ENCODE results near the gene KRTAP5-2. TPM values are rescaled to one million over a fixed set of nuclear protein-coding genes. Genes with fewer than 3 reads are reported as not detected.

The KRTAP5-2 gene
- total RNA-seq, 2 donors from 2014 or later, result not detected

- Mint-ChIP-seq H3K4me3 (peak overlapping the region; percentile 39), H3K36me3 (ENCODE audit: low read depth) (peaks cover 2% of the 10 kb centered on the region), H3K27ac (no peak overlapping the region), H3K27me3 (no peaks in the 10 kb centered on the region), H3K4me1 (peaks cover 2% of the 10 kb centered on the region)
- DNase-seq (no peak), ATAC-seq (peak; percentile 13)
- no peaks in the 10 kb centered on the region for H3K9me3 ChIP-seq (ENCODE audit: control insufficient read depth, low read length, poor library complexity, severe bottlenecking)
Measured at GRCh38 chr11:1559111-1559951, 38.8 kb downstream of the KRTAP5-2 start.

- ATAC-seq, result no peak
- peaks cover 2% of the 10 kb centered on the region for H3K36me3 Mint-ChIP-seq (ENCODE audit: low read depth)
- H3K9me3 ChIP-seq (ENCODE audit: control insufficient read depth, low read length, poor library complexity, severe bottlenecking), result no peaks in the 10 kb centered on the region
- no peak overlapping the region for H3K4me3 Mint-ChIP-seq
- DNase-seq, result no peak
- no peak overlapping the region for H3K27ac Mint-ChIP-seq
- peaks cover 2% of the 10 kb centered on the region for H3K4me1 Mint-ChIP-seq
- H3K27me3 Mint-ChIP-seq, result peaks cover 2% of the 10 kb centered on the region
Measured at GRCh38 chr11:1558775-1559110, 39.4 kb downstream of the KRTAP5-2 start.

GRCh38 chr11:1557904-1558774 lies 40.0 kb downstream of the KRTAP5-2 start:
- Mint-ChIP-seq H3K27me3 (peaks cover 5% of the 10 kb centered on the region), H3K27ac (no peak overlapping the region), H3K36me3 (ENCODE audit: low read depth) (peaks cover 2% of the 10 kb centered on the region), H3K4me3 (peak overlapping the region; percentile 61), H3K4me1 (peaks cover 2% of the 10 kb centered on the region)
- H3K9me3 ChIP-seq (ENCODE audit: control insufficient read depth, low read length, poor library complexity, severe bottlenecking), result no peaks in the 10 kb centered on the region
- no peak for DNase-seq
- ATAC-seq, result no peak

- ATAC-seq, result no peak
- Mint-ChIP-seq H3K4me3 (peak overlapping the region; percentile 61), H3K4me1 (peaks cover 2% of the 10 kb centered on the region), H3K27me3 (peaks cover 5% of the 10 kb centered on the region), H3K36me3 (ENCODE audit: low read depth) (peaks cover 2% of the 10 kb centered on the region), H3K27ac (no peak overlapping the region)
- no peaks in the 10 kb centered on the region for H3K9me3 ChIP-seq (ENCODE audit: control insufficient read depth, low read length, poor library complexity, severe bottlenecking)
- DNase-seq, result no peak
Measured at GRCh38 chr11:1557051-1557884, 40.8 kb downstream of the KRTAP5-2 start.

GRCh38 chr11:1556278-1556902 lies 41.7 kb downstream of the KRTAP5-2 start:
- Mint-ChIP-seq H3K27me3 (peaks cover 5% of the 10 kb centered on the region), H3K4me3 (no peak overlapping the region), H3K36me3 (ENCODE audit: low read depth) (no peaks in the 10 kb centered on the region), H3K4me1 (peaks cover 2% of the 10 kb centered on the region), H3K27ac (no peak overlapping the region)
- H3K9me3 ChIP-seq (ENCODE audit: control insufficient read depth, low read length, poor library complexity, severe bottlenecking), result no peaks in the 10 kb centered on the region
- no peak for ATAC-seq
- no peak for DNase-seq

- Mint-ChIP-seq H3K4me1 (peaks cover 2% of the 10 kb centered on the region), H3K27ac (no peak overlapping the region), H3K27me3 (peaks cover 5% of the 10 kb centered on the region), H3K4me3 (peak overlapping the region; percentile 57), H3K36me3 (ENCODE audit: low read depth) (no peaks in the 10 kb centered on the region)
- DNase-seq (no peak), ATAC-seq (peak; percentile 1)
- no peaks in the 10 kb centered on the region for H3K9me3 ChIP-seq (ENCODE audit: control insufficient read depth, low read length, poor library complexity, severe bottlenecking)
Measured at GRCh38 chr11:1555713-1556153, 42.4 kb downstream of the KRTAP5-2 start.

- ATAC-seq, result peak; percentile 23
- Mint-ChIP-seq H3K4me3 (no peak overlapping the region), H3K27me3 (peaks cover 5% of the 10 kb centered on the region), H3K36me3 (ENCODE audit: low read depth) (no peaks in the 10 kb centered on the region), H3K4me1 (peaks cover 2% of the 10 kb centered on the region), H3K27ac (peak overlapping the region; percentile 92)
- H3K9me3 ChIP-seq (ENCODE audit: control insufficient read depth, low read length, poor library complexity, severe bottlenecking), result no peaks in the 10 kb centered on the region
- DNase-seq, result peak in 1 of 3 donors; percentile 7
Measured at GRCh38 chr11:1554981-1555712, 42.9 kb downstream of the KRTAP5-2 start.

GRCh38 chr11:1553808-1554594 lies 44.1 kb downstream of the KRTAP5-2 start:
- H3K4me3 Mint-ChIP-seq, result peak overlapping the region; percentile 39
- peaks cover 4% of the 10 kb centered on the region for H3K4me1 Mint-ChIP-seq
- H3K9me3 ChIP-seq (ENCODE audit: control insufficient read depth, low read length, poor library complexity, severe bottlenecking), result no peaks in the 10 kb centered on the region
- peaks cover 17% of the 10 kb centered on the region for H3K27me3 Mint-ChIP-seq
- H3K36me3 Mint-ChIP-seq (ENCODE audit: low read depth), result no peaks in the 10 kb centered on the region
- DNase-seq (no peak), ATAC-seq (peak; percentile 7)
- peak overlapping the region; percentile 92 for H3K27ac Mint-ChIP-seq

- no peak for ATAC-seq
- no peak for DNase-seq
- H3K36me3 Mint-ChIP-seq (ENCODE audit: low read depth), result no peaks in the 10 kb centered on the region
- H3K27me3 Mint-ChIP-seq, result peaks cover 27% of the 10 kb centered on the region
- H3K4me1 Mint-ChIP-seq, result peaks cover 2% of the 10 kb centered on the region
- no peak overlapping the region for H3K27ac Mint-ChIP-seq
- H3K9me3 ChIP-seq (ENCODE audit: control insufficient read depth, low read length, poor library complexity, severe bottlenecking), result no peaks in the 10 kb centered on the region
- no peak overlapping the region for H3K4me3 Mint-ChIP-seq
Measured at GRCh38 chr11:1549338-1550330, 48.5 kb downstream of the KRTAP5-2 start.

GRCh38 chr11:1548221-1549070 lies 49.6 kb downstream of the KRTAP5-2 start:
- Mint-ChIP-seq H3K4me3 (peak overlapping the region; percentile 73), H3K27ac (no peak overlapping the region), H3K27me3 (peaks cover 22% of the 10 kb centered on the region), H3K4me1 (peaks cover 2% of the 10 kb centered on the region), H3K36me3 (ENCODE audit: low read depth) (no peaks in the 10 kb centered on the region)
- no peaks in the 10 kb centered on the region for H3K9me3 ChIP-seq (ENCODE audit: control insufficient read depth, low read length, poor library complexity, severe bottlenecking)
- no peak for ATAC-seq
- DNase-seq, result no peak
